H1 (cell line): ENCODE data around the gene ZNF385C.

Experiments
- CTCF ChIP-seq, 3 experiments: IDR thresholded peaks; 1 replicate in 2 of 3; 2 replicates in 1 of 3; pipeline versions ENCODE4 v1.5.1 to v1.6.1; 2011; ENCODE audit warnings: low read length in 3 of 3, mild to moderate bottlenecking in 3 of 3, inconsistent platforms in 2 of 3, low read depth in 1 of 3, moderate library complexity in 1 of 3; ENCODE audit not compliant: insufficient read depth in 1 of 3; ENCODE audit errors: control extremely low read depth in 1 of 3
- PHF8 ChIP-seq: fragments of 200-600 bp; sonication (generic); conservative IDR thresholded peaks from 2 replicates; pipeline ENCODE4 v1.7.1; 2012; ENCODE audit warnings: low read depth, mild to moderate bottlenecking, inconsistent platforms, low read length, moderate library complexity
- POLR2A ChIP-seq, 2 experiments: IDR thresholded peaks; 1 replicate in 1 of 2; 2 replicates in 1 of 2; pipeline ENCODE4 v1.6.1; 2011; ENCODE audit warnings: low read depth in 2 of 2, low read length in 2 of 2, mild to moderate bottlenecking in 2 of 2; ENCODE audit errors: control extremely low read depth in 1 of 2

- TF ChIP-seq POLR2A (IDR thresholded peaks at IDR 0.05; ENCODE audit: control extremely low read depth in 1 of 2, low read depth in 2 of 2, low read length in 2 of 2) = no peak
- no peak for TF ChIP-seq CTCF (IDR thresholded peaks at IDR 0.05; ENCODE audit: control extremely low read depth in 1 of 3, insufficient read depth in 1 of 3, low read depth in 1 of 3, low read length in 3 of 3)
- TF ChIP-seq PHF8 = no peak
Measured at GRCh38 chr17:42072323-42073187, 25.7 kb downstream of the ZNF385C start.
